ENCODE data around the gene CHRNA4.

Gene CHRNA4

GRCh38 chr20:63295846-63296245 is 65.3 kb downstream of the CHRNA4 start:
- TF ChIP-seq SIN3A (IDR thresholded peaks at IDR 0.05; ENCODE audit: borderline replicate concordance, insufficient read depth, low read length) (no peak), FOXP2 (optimal IDR thresholded peaks at IDR 0.05; ENCODE audit: borderline replicate concordance, extremely low read depth, extremely low read length, insufficient read depth) (no peak), TAF1 (IDR thresholded peaks at IDR 0.05; ENCODE audit: borderline replicate concordance, insufficient read depth, low read length) (no peak), POLR2AphosphoS5 (IDR thresholded peaks at IDR 0.05; ENCODE audit: low read depth, low read length) (no peak), REST (IDR thresholded peaks at IDR 0.05; ENCODE audit: insufficient read depth in 1 of 2, low read depth in 2 of 2, low read length in 2 of 2) (no peak)

GRCh38 chr20:63295422-63295821 is 65.7 kb downstream of the CHRNA4 start:
- TF ChIP-seq FOXP2 (optimal IDR thresholded peaks at IDR 0.05; ENCODE audit: borderline replicate concordance, extremely low read depth, extremely low read length, insufficient read depth) (no peak), REST (IDR thresholded peaks at IDR 0.05; ENCODE audit: insufficient read depth in 1 of 2, low read depth in 2 of 2, low read length in 2 of 2) (no peak), POLR2AphosphoS5 (IDR thresholded peaks at IDR 0.05; ENCODE audit: low read depth, low read length) (no peak), SIN3A (IDR thresholded peaks at IDR 0.05; ENCODE audit: borderline replicate concordance, insufficient read depth, low read length) (no peak), TAF1 (IDR thresholded peaks at IDR 0.05; ENCODE audit: borderline replicate concordance, insufficient read depth, low read length) (no peak)

GRCh38 chr20:63295018-63295417 is 66.1 kb downstream of the CHRNA4 start:
- TF ChIP-seq TAF1 (IDR thresholded peaks at IDR 0.05; ENCODE audit: borderline replicate concordance, insufficient read depth, low read length) (no peak), POLR2AphosphoS5 (IDR thresholded peaks at IDR 0.05; ENCODE audit: low read depth, low read length) (no peak)

GRCh38 chr20:63294536-63294900 is 66.6 kb downstream of the CHRNA4 start:
- no peak for TF ChIP-seq FOXP2 (optimal IDR thresholded peaks at IDR 0.05; ENCODE audit: borderline replicate concordance, extremely low read depth, extremely low read length, insufficient read depth)
- TF ChIP-seq SIN3A (IDR thresholded peaks at IDR 0.05; ENCODE audit: borderline replicate concordance, insufficient read depth, low read length): no peak
- no peak for TF ChIP-seq POLR2AphosphoS5 (IDR thresholded peaks at IDR 0.05; ENCODE audit: low read depth, low read length)
- no peak for TF ChIP-seq TAF1 (IDR thresholded peaks at IDR 0.05; ENCODE audit: borderline replicate concordance, insufficient read depth, low read length)
- TF ChIP-seq REST (IDR thresholded peaks at IDR 0.05; ENCODE audit: insufficient read depth in 1 of 2, low read depth in 2 of 2, low read length in 2 of 2): no peak

- TF ChIP-seq TAF1 (IDR thresholded peaks at IDR 0.05; ENCODE audit: borderline replicate concordance, insufficient read depth, low read length): no peak
- TF ChIP-seq SIN3A (IDR thresholded peaks at IDR 0.05; ENCODE audit: borderline replicate concordance, insufficient read depth, low read length): no peak
- no peak for TF ChIP-seq REST (IDR thresholded peaks at IDR 0.05; ENCODE audit: insufficient read depth in 1 of 2, low read depth in 2 of 2, low read length in 2 of 2)
- TF ChIP-seq FOXP2 (optimal IDR thresholded peaks at IDR 0.05; ENCODE audit: borderline replicate concordance, extremely low read depth, extremely low read length, insufficient read depth): no peak
- no peak for TF ChIP-seq POLR2AphosphoS5 (IDR thresholded peaks at IDR 0.05; ENCODE audit: low read depth, low read length)
Measured at GRCh38 chr20:63293871-63294535, 67.1 kb downstream of the CHRNA4 start.

Data from PFSK-1 (cell line).